Measurements from ENCODE around the gene WDR33.
"Not testable (repeated sequence)": the region's sequence is repeated elsewhere in the genome, so short reads cannot be mapped to it uniquely, and the experiment has no call there.

The WDR33 gene

DNA sequence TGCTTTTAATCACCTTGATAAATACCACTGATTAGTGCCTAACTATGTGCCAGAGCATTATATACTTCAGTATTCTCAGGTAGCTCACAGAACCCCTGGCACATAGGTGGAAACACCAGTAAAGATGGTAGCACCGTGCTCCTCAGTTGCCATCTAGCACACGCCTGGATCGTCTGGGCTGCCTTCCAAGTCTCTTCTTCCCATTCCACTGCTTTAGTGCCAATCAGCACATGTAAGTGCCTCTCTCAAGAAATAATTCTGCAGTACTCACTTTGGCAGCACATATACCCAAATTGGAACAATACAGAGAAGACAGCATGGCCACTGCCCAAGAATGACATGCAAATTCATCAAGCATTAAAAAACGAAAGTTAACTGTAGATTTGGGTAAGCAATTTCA lies 34.0 kb upstream of the WDR33 start:
- no peak overlapping the region for H3K4me3 ChIP-seq (ENCODE audit: low read depth, low read length)
- TF ChIP-seq, protein P1, sequence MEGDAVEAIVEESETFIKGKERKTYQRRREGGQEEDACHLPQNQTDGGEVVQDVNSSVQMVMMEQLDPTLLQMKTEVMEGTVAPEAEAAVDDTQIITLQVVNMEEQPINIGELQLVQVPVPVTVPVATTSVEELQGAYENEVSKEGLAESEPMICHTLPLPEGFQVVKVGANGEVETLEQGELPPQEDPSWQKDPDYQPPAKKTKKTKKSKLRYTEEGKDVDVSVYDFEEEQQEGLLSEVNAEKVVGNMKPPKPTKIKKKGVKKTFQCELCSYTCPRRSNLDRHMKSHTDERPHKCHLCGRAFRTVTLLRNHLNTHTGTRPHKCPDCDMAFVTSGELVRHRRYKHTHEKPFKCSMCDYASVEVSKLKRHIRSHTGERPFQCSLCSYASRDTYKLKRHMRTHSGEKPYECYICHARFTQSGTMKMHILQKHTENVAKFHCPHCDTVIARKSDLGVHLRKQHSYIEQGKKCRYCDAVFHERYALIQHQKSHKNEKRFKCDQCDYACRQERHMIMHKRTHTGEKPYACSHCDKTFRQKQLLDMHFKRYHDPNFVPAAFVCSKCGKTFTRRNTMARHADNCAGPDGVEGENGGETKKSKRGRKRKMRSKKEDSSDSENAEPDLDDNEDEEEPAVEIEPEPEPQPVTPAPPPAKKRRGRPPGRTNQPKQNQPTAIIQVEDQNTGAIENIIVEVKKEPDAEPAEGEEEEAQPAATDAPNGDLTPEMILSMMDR (IDR thresholded peaks at IDR 0.05; ENCODE audit: borderline replicate concordance, insufficient read depth, low read depth, low read length) = no peak

- TF ChIP-seq, protein P1 (IDR thresholded peaks at IDR 0.05; ENCODE audit: borderline replicate concordance, insufficient read depth, low read depth, low read length) = no peak
- no peak overlapping the region for H3K4me3 ChIP-seq (ENCODE audit: low read depth, low read length)
These were observed 32.7 kb upstream of the WDR33 start for GRCh38 chr2:127843677-127844076.

GRCh38 chr2:127841466-127842178 lies 30.7 kb upstream of the WDR33 start:
- no peak overlapping the region for H3K4me3 ChIP-seq (ENCODE audit: low read depth, low read length)
- TF ChIP-seq, protein P1 (IDR thresholded peaks at IDR 0.05; ENCODE audit: borderline replicate concordance, insufficient read depth, low read depth, low read length) = no peak

GRCh38 chr2:127840893-127841292 lies 29.9 kb upstream of the WDR33 start:
- TF ChIP-seq, protein P1 (IDR thresholded peaks at IDR 0.05; ENCODE audit: borderline replicate concordance, insufficient read depth, low read depth, low read length) = no peak
- no peak overlapping the region for H3K4me3 ChIP-seq (ENCODE audit: low read depth, low read length)

GRCh38 chr2:127834951-127835350 lies 24.0 kb upstream of the WDR33 start:
- TF ChIP-seq, protein P1 (IDR thresholded peaks at IDR 0.05; ENCODE audit: borderline replicate concordance, insufficient read depth, low read depth, low read length) = no peak
- no peak overlapping the region for H3K4me3 ChIP-seq (ENCODE audit: low read depth, low read length)

DNA sequence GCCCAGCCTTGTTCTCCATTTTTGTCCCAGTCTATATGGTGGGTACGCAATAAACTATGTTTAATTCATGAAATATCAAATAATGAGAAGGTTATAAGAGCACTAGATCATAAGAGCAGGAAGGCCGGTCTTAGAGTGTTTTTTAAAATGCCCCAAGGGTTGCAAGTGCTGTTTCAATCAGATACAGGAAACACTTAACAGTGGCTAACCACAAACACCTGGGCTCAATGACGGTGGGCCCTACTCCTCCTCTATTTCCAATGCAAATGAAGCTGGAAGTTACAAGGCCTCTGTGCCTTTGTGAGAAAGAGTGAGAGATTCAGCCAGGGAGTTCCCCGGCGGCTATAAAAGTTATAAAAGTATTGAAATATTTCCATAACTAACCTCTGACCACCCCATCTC lies 18.9 kb upstream of the WDR33 start:
- no peak overlapping the region for H3K4me3 ChIP-seq (ENCODE audit: low read depth, low read length)
- TF ChIP-seq, protein P1 (IDR thresholded peaks at IDR 0.05; ENCODE audit: borderline replicate concordance, insufficient read depth, low read depth, low read length) = no peak

GRCh38 chr2:127826708-127827107 lies 15.7 kb upstream of the WDR33 start:
- H3K4me3 ChIP-seq (ENCODE audit: low read depth, low read length) = not testable (repeated sequence)
